ENCODE results near the gene ERBB2.
"Not testable (repeated sequence)": the region's sequence is repeated elsewhere in the genome, so short reads cannot be mapped to it uniquely, and the experiment has no call there.

ERBB2 gene

DNA sequence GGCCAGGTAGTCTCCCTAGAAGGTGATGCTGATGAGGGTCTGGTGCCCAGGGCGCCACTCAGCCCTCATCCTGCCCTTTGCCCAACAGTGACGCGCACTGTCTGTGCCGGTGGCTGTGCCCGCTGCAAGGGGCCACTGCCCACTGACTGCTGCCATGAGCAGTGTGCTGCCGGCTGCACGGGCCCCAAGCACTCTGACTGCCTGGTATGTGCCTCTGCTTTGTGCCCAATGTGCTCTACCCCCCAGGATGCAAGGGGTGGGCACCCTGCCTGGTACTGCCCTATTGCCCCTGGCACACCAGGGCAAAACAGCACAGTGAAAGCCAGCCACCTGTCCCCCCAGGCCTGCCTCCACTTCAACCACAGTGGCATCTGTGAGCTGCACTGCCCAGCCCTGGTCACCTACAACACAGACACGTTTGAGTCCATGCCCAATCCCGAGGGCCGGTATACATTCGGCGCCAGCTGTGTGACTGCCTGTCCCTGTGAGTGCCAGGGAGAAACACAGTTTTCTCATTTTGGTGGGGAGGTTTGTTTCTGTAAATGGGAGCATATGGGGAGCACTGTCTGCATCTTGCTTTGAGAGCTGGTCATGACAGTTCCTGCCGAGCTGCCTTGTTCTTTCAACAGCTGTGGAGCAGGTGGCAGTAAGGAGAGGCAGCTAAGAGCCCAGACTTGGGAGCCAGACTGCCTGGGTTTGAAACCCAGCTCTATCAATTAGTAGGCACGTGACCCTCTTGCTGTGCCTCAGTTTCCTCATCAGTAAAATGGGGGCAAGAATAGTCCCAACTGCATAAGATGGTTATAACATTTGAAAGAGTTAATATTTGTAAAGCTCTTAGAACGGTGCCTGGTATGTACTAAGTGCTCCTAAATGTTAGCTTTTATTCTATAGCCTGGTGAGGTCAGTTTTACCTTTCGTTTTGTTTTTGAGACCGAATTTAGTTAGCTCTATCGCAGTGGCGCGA lies 10.4 kb downstream of the ERBB2 start:
- peaks cover under 1% of the 10 kb centered on the region for H3K4me1 ChIP-seq (ENCODE audit: control insufficient read depth, low read depth, low read length)
- no peak overlapping the region for H2AK5ac ChIP-seq (ENCODE audit: low read length)
- no CpG with 5 or more reads among the region's 20 CpGs for WGBS (ENCODE audit: extremely low coverage, insufficient coverage, low lambda C conversion rate)
- H2BK5ac ChIP-seq (ENCODE audit: low read length), result no peak overlapping the region
- no peak overlapping the region for H3K18ac ChIP-seq (ENCODE audit: low read length)
- H3K79me1 ChIP-seq (ENCODE audit: low read length), result peaks cover 4% of the 10 kb centered on the region
- H3K4me3 ChIP-seq (ENCODE audit: low read length), result no peak overlapping the region
- no peak overlapping the region for H3K9ac ChIP-seq (ENCODE audit: low read length)
- no peaks in the 10 kb centered on the region for H3K27me3 ChIP-seq (ENCODE audit: insufficient read depth, low read length, poor library complexity)
- no peak overlapping the region for H3K23ac ChIP-seq (ENCODE audit: low read length)
- H3K36me3 ChIP-seq (ENCODE audit: control insufficient read depth, insufficient read depth, low read length), result peaks cover 14% of the 10 kb centered on the region
- no peak overlapping the region for H4K5ac ChIP-seq (ENCODE audit: low read length)
- no peak overlapping the region for H4K8ac ChIP-seq (ENCODE audit: low read depth, low read length)
- H3K79me2 ChIP-seq (ENCODE audit: control insufficient read depth, insufficient read depth, low read length), result peaks cover 9% of the 10 kb centered on the region
- no peak overlapping the region for H2BK120ac ChIP-seq (ENCODE audit: low read depth, low read length)
- H3K4ac ChIP-seq (ENCODE audit: low read depth, low read length), result no peak overlapping the region
- no peak for DNase-seq
- no peak overlapping the region for H3K4me2 ChIP-seq (ENCODE audit: low read length)
- no peak overlapping the region for H3K27ac ChIP-seq (ENCODE audit: low read depth, low read length)
- no peak overlapping the region for H3K56ac ChIP-seq (ENCODE audit: low read length)
- no peak overlapping the region for H2BK15ac ChIP-seq (replicated peaks; ENCODE audit: low read depth)

DNA sequence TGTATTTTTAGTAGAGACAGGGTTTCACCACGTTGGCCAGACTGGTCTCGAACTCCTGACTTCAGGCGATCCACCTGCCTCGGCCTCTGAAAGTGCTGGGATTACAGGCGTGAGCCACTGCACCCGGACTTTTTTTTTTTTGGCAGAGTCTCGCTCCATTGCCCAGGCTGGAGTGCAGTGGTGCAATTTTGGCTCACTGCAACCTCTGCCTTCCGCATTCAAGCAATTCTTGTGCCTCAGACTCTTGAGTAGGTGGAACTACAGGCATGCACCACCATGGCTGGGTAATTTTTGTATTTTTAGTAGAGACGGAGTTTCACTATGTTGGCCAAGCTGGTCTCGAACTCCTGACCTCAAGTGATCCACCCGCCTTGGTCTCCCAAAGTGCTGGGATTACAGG lies 11.2 kb downstream of the ERBB2 start:
- H3K23ac ChIP-seq (ENCODE audit: low read length); H3K56ac ChIP-seq (ENCODE audit: low read length); H3K27ac ChIP-seq (ENCODE audit: low read depth, low read length); H3K18ac ChIP-seq (ENCODE audit: low read length); H2BK5ac ChIP-seq (ENCODE audit: low read length); H2AK5ac ChIP-seq (ENCODE audit: low read length); H3K79me2 ChIP-seq (ENCODE audit: control insufficient read depth, insufficient read depth, low read length); H3K4me3 ChIP-seq (ENCODE audit: low read length); H3K4me1 ChIP-seq (ENCODE audit: control insufficient read depth, low read depth, low read length); H4K8ac ChIP-seq (ENCODE audit: low read depth, low read length); H2BK120ac ChIP-seq (ENCODE audit: low read depth, low read length); H4K5ac ChIP-seq (ENCODE audit: low read length); DNase-seq; H3K79me1 ChIP-seq (ENCODE audit: low read length); H2BK15ac ChIP-seq (replicated peaks; ENCODE audit: low read depth); H3K27me3 ChIP-seq (ENCODE audit: insufficient read depth, low read length, poor library complexity); H3K9ac ChIP-seq (ENCODE audit: low read length); H3K4me2 ChIP-seq (ENCODE audit: low read length); H3K4ac ChIP-seq (ENCODE audit: low read depth, low read length): not testable (repeated sequence)
- H3K36me3 ChIP-seq (ENCODE audit: control insufficient read depth, insufficient read depth, low read length), result peaks cover 14% of the 10 kb centered on the region
- WGBS (ENCODE audit: extremely low coverage, insufficient coverage, low lambda C conversion rate), result no CpG with 5 or more reads among the region's 11 CpGs

DNA sequence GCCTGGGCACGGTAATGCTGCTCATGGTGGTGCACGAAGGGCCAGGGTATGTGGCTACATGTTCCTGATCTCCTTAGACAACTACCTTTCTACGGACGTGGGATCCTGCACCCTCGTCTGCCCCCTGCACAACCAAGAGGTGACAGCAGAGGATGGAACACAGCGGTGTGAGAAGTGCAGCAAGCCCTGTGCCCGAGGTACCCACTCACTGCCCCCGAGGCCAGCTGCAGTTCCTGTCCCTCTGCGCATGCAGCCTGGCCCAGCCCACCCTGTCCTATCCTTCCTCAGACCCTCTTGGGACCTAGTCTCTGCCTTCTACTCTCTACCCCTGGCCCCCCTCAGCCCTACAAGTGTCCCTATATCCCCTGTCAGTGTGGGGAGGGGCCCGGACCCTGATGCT lies 12.0 kb downstream of the ERBB2 start:
- Histone ChIP-seq H3K27ac (ENCODE audit: low read depth, low read length) (no peak overlapping the region), H3K23ac (ENCODE audit: low read length) (no peak overlapping the region), H2BK5ac (ENCODE audit: low read length) (no peak overlapping the region), H3K4me2 (ENCODE audit: low read length) (no peak overlapping the region), H3K79me1 (ENCODE audit: low read length) (peaks cover 2% of the 10 kb centered on the region), H3K18ac (ENCODE audit: low read length) (no peak overlapping the region), H3K27me3 (ENCODE audit: insufficient read depth, low read length, poor library complexity) (no peaks in the 10 kb centered on the region), H3K4me1 (ENCODE audit: control insufficient read depth, low read depth, low read length) (no peaks in the 10 kb centered on the region), H4K8ac (ENCODE audit: low read depth, low read length) (no peak overlapping the region), H4K5ac (ENCODE audit: low read length) (no peak overlapping the region), H2BK120ac (ENCODE audit: low read depth, low read length) (no peak overlapping the region), H3K36me3 (ENCODE audit: control insufficient read depth, insufficient read depth, low read length) (peaks cover 14% of the 10 kb centered on the region), H2AK5ac (ENCODE audit: low read length) (no peak overlapping the region), H3K56ac (ENCODE audit: low read length) (no peak overlapping the region), H3K4ac (ENCODE audit: low read depth, low read length) (no peak overlapping the region), H3K4me3 (ENCODE audit: low read length) (no peak overlapping the region), H3K9ac (ENCODE audit: low read length) (no peak overlapping the region), H3K79me2 (ENCODE audit: control insufficient read depth, insufficient read depth, low read length) (no peaks in the 10 kb centered on the region), H2BK15ac (replicated peaks; ENCODE audit: low read depth) (no peak overlapping the region)
- WGBS (ENCODE audit: extremely low coverage, insufficient coverage, low lambda C conversion rate), result no CpG with 5 or more reads among the region's 10 CpGs
- no peak for DNase-seq

DNA sequence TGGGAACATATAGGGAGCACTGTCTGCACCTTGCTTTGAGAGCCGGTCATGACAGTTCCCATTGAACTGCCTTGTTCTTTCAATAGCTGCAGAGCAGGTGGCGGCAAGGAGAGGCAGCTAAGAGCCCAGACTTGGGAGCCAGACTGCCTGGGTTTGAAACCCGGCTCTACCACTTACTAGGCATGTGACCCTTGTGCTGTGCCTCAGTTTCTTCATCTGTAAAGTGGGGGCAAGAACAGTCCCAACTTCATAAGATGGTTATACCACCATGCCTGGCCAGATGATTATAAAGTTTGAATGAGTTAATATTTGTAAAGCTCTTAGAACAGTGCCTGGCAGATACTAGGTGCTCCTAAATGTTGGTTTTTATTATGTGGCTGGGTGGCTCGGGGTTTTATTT lies 14.4 kb downstream of the ERBB2 start:
- Histone ChIP-seq H3K79me1 (ENCODE audit: low read length) (no peaks in the 10 kb centered on the region), H2AK5ac (ENCODE audit: low read length) (no peak overlapping the region), H3K9ac (ENCODE audit: low read length) (no peak overlapping the region), H3K27me3 (ENCODE audit: insufficient read depth, low read length, poor library complexity) (no peaks in the 10 kb centered on the region), H3K18ac (ENCODE audit: low read length) (no peak overlapping the region), H3K4me3 (ENCODE audit: low read length) (no peak overlapping the region), H3K4me1 (ENCODE audit: control insufficient read depth, low read depth, low read length) (no peaks in the 10 kb centered on the region), H3K4me2 (ENCODE audit: low read length) (no peak overlapping the region), H4K5ac (ENCODE audit: low read length) (no peak overlapping the region), H3K36me3 (ENCODE audit: control insufficient read depth, insufficient read depth, low read length) (peaks cover 9% of the 10 kb centered on the region), H2BK15ac (replicated peaks; ENCODE audit: low read depth) (no peak overlapping the region), H3K79me2 (ENCODE audit: control insufficient read depth, insufficient read depth, low read length) (no peaks in the 10 kb centered on the region), H4K8ac (ENCODE audit: low read depth, low read length) (no peak overlapping the region), H2BK120ac (ENCODE audit: low read depth, low read length) (no peak overlapping the region), H3K27ac (ENCODE audit: low read depth, low read length) (no peak overlapping the region), H3K56ac (ENCODE audit: low read length) (no peak overlapping the region), H3K4ac (ENCODE audit: low read depth, low read length) (no peak overlapping the region), H3K23ac (ENCODE audit: low read length) (no peak overlapping the region), H2BK5ac (ENCODE audit: low read length) (no peak overlapping the region)
- WGBS (ENCODE audit: extremely low coverage, insufficient coverage, low lambda C conversion rate), result no CpG with 5 or more reads among the region's 4 CpGs
- DNase-seq, result no peak

DNA sequence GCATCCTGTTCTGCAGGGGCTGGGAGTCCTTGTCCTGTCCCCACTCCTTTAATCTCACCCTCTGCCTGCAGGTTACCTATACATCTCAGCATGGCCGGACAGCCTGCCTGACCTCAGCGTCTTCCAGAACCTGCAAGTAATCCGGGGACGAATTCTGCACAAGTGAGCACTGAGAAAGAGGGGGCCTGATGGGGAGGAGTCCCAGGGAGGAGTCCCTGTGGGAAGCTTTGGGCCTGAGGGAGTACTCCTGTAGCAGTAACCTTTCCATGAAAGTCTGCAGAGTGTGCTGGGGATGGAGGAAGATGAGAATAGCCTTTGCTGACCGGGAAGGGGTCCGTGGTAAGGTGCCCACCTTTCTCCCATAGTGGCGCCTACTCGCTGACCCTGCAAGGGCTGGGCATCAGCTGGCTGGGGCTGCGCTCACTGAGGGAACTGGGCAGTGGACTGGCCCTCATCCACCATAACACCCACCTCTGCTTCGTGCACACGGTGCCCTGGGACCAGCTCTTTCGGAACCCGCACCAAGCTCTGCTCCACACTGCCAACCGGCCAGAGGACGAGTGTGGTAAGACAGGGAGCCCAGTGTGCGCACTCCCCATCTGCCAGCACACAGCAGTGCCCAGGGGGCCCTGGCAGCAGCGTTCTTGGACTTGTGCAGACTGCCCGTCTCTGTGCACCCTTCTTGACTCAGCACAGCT lies 15.7 kb downstream of the ERBB2 start:
- Histone ChIP-seq H2BK5ac (ENCODE audit: low read length) (no peak overlapping the region), H3K27me3 (ENCODE audit: insufficient read depth, low read length, poor library complexity) (no peaks in the 10 kb centered on the region), H3K56ac (ENCODE audit: low read length) (no peak overlapping the region), H3K4me3 (ENCODE audit: low read length) (no peak overlapping the region), H3K18ac (ENCODE audit: low read length) (no peak overlapping the region), H3K79me1 (ENCODE audit: low read length) (no peaks in the 10 kb centered on the region), H3K23ac (ENCODE audit: low read length) (no peak overlapping the region), H2BK15ac (replicated peaks; ENCODE audit: low read depth) (no peak overlapping the region), H3K27ac (ENCODE audit: low read depth, low read length) (no peak overlapping the region), H4K5ac (ENCODE audit: low read length) (no peak overlapping the region), H3K79me2 (ENCODE audit: control insufficient read depth, insufficient read depth, low read length) (no peaks in the 10 kb centered on the region), H3K36me3 (ENCODE audit: control insufficient read depth, insufficient read depth, low read length) (peaks cover 5% of the 10 kb centered on the region), H2BK120ac (ENCODE audit: low read depth, low read length) (no peak overlapping the region), H3K4me1 (ENCODE audit: control insufficient read depth, low read depth, low read length) (no peaks in the 10 kb centered on the region), H4K8ac (ENCODE audit: low read depth, low read length) (no peak overlapping the region), H3K4ac (ENCODE audit: low read depth, low read length) (no peak overlapping the region), H3K4me2 (ENCODE audit: low read length) (no peak overlapping the region), H2AK5ac (ENCODE audit: low read length) (no peak overlapping the region), H3K9ac (ENCODE audit: low read length) (no peak overlapping the region)
- WGBS (ENCODE audit: extremely low coverage, insufficient coverage, low lambda C conversion rate), result no CpG with 5 or more reads among the region's 18 CpGs
- DNase-seq, result no peak
